IMR-90 (cell line): ENCODE results near the gene CYSTM1. TPM values are rescaled to one million over a fixed set of nuclear protein-coding genes. Genes with fewer than 3 reads are reported as not detected.

ENCODE experiments used
- ATAC-seq: fragments of 200-7000 bp; cut with Tn5 transposase; 2 replicates; pipeline ENCODE4 v1.9.1; 2020; ENCODE audit warnings: low read depth, mild to moderate bottlenecking, moderate library complexity
- BruUV-seq: library from RNA; stranded (reverse); fragments of 400-500 nt; replicated peaks from 2 replicates; lab custom pipeline; 2021; lab: Mats Ljungman, UMichigan
- CTCF ChIA-PET: fragments of 300-600 bp; formaldehyde crosslinking; extraction: SDS; loops from one replicate; lab custom pipeline; 2021; ENCODE audit warnings: antibody characterized with exemption; lab: Yijun Ruan, JAX
- POLR2A ChIA-PET: fragments of 300-600 bp; sonication (Branson Sonifier 250); formaldehyde crosslinking; loops from one replicate; lab custom pipeline; 2022; ENCODE audit warnings: antibody characterized with exemption; ENCODE audit not compliant: unreplicated experiment; lab: Charles Lee
- DNase-seq: peaks from one replicate; pipeline ENCODE4 v3.0.0; 2013
- H2AFZ ChIP-seq: replicated peaks from 2 replicates; pipeline ENCODE3; 2013; ENCODE audit warnings: low read length, mild to moderate bottlenecking; ENCODE audit not compliant: poor library complexity
- H2AK5ac ChIP-seq: 2 replicates; pipeline ENCODE4 v1.6.1; 2013; ENCODE audit warnings: low read depth, low read length, inconsistent platforms
- H2AK9ac ChIP-seq: replicated peaks from 2 replicates; pipeline ENCODE3; 2013; ENCODE audit warnings: mild to moderate bottlenecking, low read depth, low read length, moderate library complexity; ENCODE audit not compliant: poor library complexity
- H2BK120ac ChIP-seq: 2 replicates; pipeline ENCODE4 v1.6.1; 2013; ENCODE audit warnings: low read depth, low read length, inconsistent platforms
- H2BK15ac ChIP-seq: 3 replicates; pipeline ENCODE4 v1.6.1; 2013; ENCODE audit warnings: low read depth, low read length, inconsistent platforms
- H2BK20ac ChIP-seq: 2 replicates; pipeline ENCODE4 v1.6.1; 2013; ENCODE audit warnings: low read depth, mild to moderate bottlenecking, inconsistent platforms, low read length, moderate library complexity
- H2BK5ac ChIP-seq: 2 replicates; pipeline ENCODE4 v1.6.1; 2013; ENCODE audit warnings: mild to moderate bottlenecking, low read depth, low read length, inconsistent platforms; ENCODE audit not compliant: poor library complexity, severe bottlenecking
- H3K14ac ChIP-seq: replicated peaks from 2 replicates; pipeline ENCODE4 v1.6.1; 2013; ENCODE audit warnings: low read depth, low read length, inconsistent platforms
- H3K18ac ChIP-seq: 2 replicates; pipeline ENCODE4 v1.6.1; 2013; ENCODE audit warnings: low read depth, low read length, control low read depth
- H3K23ac ChIP-seq: 2 replicates; pipeline ENCODE4 v1.6.1; 2013; ENCODE audit warnings: low read depth, low read length, inconsistent platforms
- H3K27ac ChIP-seq: 2 replicates; pipeline ENCODE4 v1.5.1; 2013; ENCODE audit warnings: mild to moderate bottlenecking, control low read depth, low read length; ENCODE audit not compliant: insufficient read depth
- H3K27me3 ChIP-seq: 2 replicates; pipeline ENCODE4 v1.6.1; 2013; ENCODE audit warnings: low read length; ENCODE audit not compliant: control insufficient read depth, insufficient read depth
- H3K36me3 ChIP-seq: 2 replicates; pipeline ENCODE4 v1.6.1; 2013; ENCODE audit warnings: low read length, mixed read lengths; ENCODE audit not compliant: control insufficient read depth, insufficient read depth
- H3K4ac ChIP-seq: 2 replicates; pipeline ENCODE4 v1.6.1; 2013; ENCODE audit warnings: low read depth, low read length, inconsistent platforms
- H3K4me1 ChIP-seq: 2 replicates; pipeline ENCODE4 v1.6.1; 2013; ENCODE audit warnings: low read length, mixed read lengths; ENCODE audit not compliant: control insufficient read depth, insufficient read depth
- H3K4me2 ChIP-seq: 2 replicates; pipeline ENCODE4 v1.6.1; 2013; ENCODE audit warnings: low read depth, mild to moderate bottlenecking, control low read depth, low read length, moderate library complexity
- H3K4me3 ChIP-seq: 2 replicates; pipeline ENCODE4 v1.5.1; 2013; ENCODE audit warnings: low read depth, mild to moderate bottlenecking, control low read depth, low read length, moderate library complexity; ENCODE audit not compliant: insufficient read depth
- H3K56ac ChIP-seq: 2 replicates; pipeline ENCODE4 v1.6.1; 2013; ENCODE audit warnings: low read length, inconsistent platforms; ENCODE audit not compliant: insufficient read depth; ENCODE audit errors: extremely low read depth
- H3K79me1 ChIP-seq, 2 experiments: 2 replicates each; pipeline ENCODE4 v1.6.1; 2013; ENCODE audit warnings: low read length in 2 of 2, inconsistent platforms in 1 of 2, low read depth in 1 of 2
- H3K9ac ChIP-seq: 2 replicates; pipeline ENCODE4 v1.6.1; 2013; ENCODE audit warnings: low read depth, low read length, control low read depth
- H3K9me1 ChIP-seq: 2 replicates; pipeline ENCODE4 v1.6.1; 2013; ENCODE audit warnings: low read length, inconsistent platforms; ENCODE audit not compliant: insufficient read depth
- H3K9me3 ChIP-seq: 2 replicates; pipeline ENCODE4 v1.6.1; 2013; ENCODE audit warnings: low read length; ENCODE audit not compliant: control insufficient read depth, insufficient read depth
- H4K20me1 ChIP-seq: 2 replicates; pipeline ENCODE4 v1.6.1; 2013; ENCODE audit warnings: low read length, inconsistent platforms; ENCODE audit not compliant: insufficient read depth
- H4K5ac ChIP-seq: 2 replicates; pipeline ENCODE4 v1.6.1; 2013; ENCODE audit warnings: mild to moderate bottlenecking, low read depth, low read length, control low read depth
- H4K8ac ChIP-seq, 2 experiments: 2 replicates each; pipeline ENCODE4 v1.6.1; 2013; ENCODE audit warnings: low read depth in 2 of 2, low read length in 2 of 2, control low read depth in 1 of 2, inconsistent platforms in 1 of 2
- H4K91ac ChIP-seq: 2 replicates; pipeline ENCODE4 v1.6.1; 2013; ENCODE audit warnings: low read depth, low read length, inconsistent platforms; ENCODE audit not compliant: insufficient read depth
- BHLHE40 ChIP-seq: fragments of 150-350 bp; IDR thresholded peaks from 2 replicates; pipeline ENCODE4 v1.6.1; 2016; ENCODE audit warnings: mild to moderate bottlenecking, low read depth, low read length
- CTCF ChIP-seq: conservative IDR thresholded peaks from 2 replicates; pipeline ENCODE4 v1.5.1; 2012; ENCODE audit warnings: mild to moderate bottlenecking, low read depth, low read length, improper control_type of control experiment
- FOS ChIP-seq: fragments of 150-350 bp; IDR thresholded peaks from 2 replicates; pipeline ENCODE4 v1.6.1; 2016; ENCODE audit warnings: low read depth, low read length
- MXI1 ChIP-seq: IDR thresholded peaks from 2 replicates; pipeline ENCODE4 v1.6.1; 2012; ENCODE audit warnings: low read depth, mild to moderate bottlenecking, low read length, moderate library complexity, borderline replicate concordance
- NFE2L2 ChIP-seq: fragments of 150-350 bp; IDR thresholded peaks from 2 replicates; pipeline ENCODE4 v1.6.1; 2016; ENCODE audit warnings: low read depth, mild to moderate bottlenecking, low read length
- POLR2A ChIP-seq: IDR thresholded peaks from 2 replicates; pipeline ENCODE4 v1.6.1; 2012; ENCODE audit warnings: mild to moderate bottlenecking, low read depth, low read length
- RCOR1 ChIP-seq: IDR thresholded peaks from 2 replicates; pipeline ENCODE4 v1.6.1; 2012; ENCODE audit warnings: mild to moderate bottlenecking, low read length, improper control_type of control experiment; ENCODE audit not compliant: insufficient replicate concordance
- RFX5 ChIP-seq: IDR thresholded peaks from 2 replicates; pipeline ENCODE4 v1.8.0; 2012; ENCODE audit warnings: low read depth, mild to moderate bottlenecking, low read length, moderate library complexity
- SMC3 ChIP-seq: fragments of 150-350 bp; IDR thresholded peaks from 2 replicates; pipeline ENCODE4 v1.6.1; 2016; ENCODE audit warnings: low read depth, mild to moderate bottlenecking, antibody characterized with exemption, low read length, moderate library complexity
- WGBS, 2 experiments: methylation state at CpG; one replicate each; pipeline versions ENCODE4 v1.1.5 to v1.1.7; 2013; ENCODE audit warnings: missing lambda C conversion rate in 2 of 2; ENCODE audit not compliant: insufficient read length in 1 of 2; ENCODE audit errors: extremely low coverage in 2 of 2; 5-methylcytosine and 5-hydroxymethylcytosine counted together
- dilution Hi-C: fragments of 300-500 bp; cut with HindIII; formaldehyde crosslinking; loops from one replicate; pipeline ENCODE4 v1.14.3; 2018; ENCODE audit warnings: low sequenced_read_pairs; ENCODE audit not compliant: unreplicated experiment
- in situ Hi-C: fragments of 300-500 bp; cut with MboI; formaldehyde crosslinking; loops from 3 replicates; pipeline ENCODE4 v1.14.3; 2019; ENCODE audit warnings: low sequenced_read_pairs, inconsistent platforms, mixed read lengths
- intact Hi-C: fragments of 100-400 bp; cut with micrococcal nuclease; formaldehyde crosslinking; loops from 2 replicates; pipeline ENCODE4 v1.10.0; 2022
- polyA plus RNA-seq, 3 experiments: library from polyadenylated mRNA; depleted of rRNA; stranded (reverse); fragments of >200 nt; gene quantifications; 2 replicates each; pipeline ENCODE4 v1.2.3, GENCODE V29; 2012; ENCODE audit warnings: low replicate concordance in 1 of 3
- total RNA-seq: library from RNA; depleted of rRNA; stranded (reverse); fragments of >200 nt; gene quantifications from 2 replicates; pipeline ENCODE4 v1.2.3, GENCODE V29; 2012
- TF ChIP-seq, protein P1 (sequence below): fragments of 150-350 bp; IDR thresholded peaks from 2 replicates; pipeline ENCODE4 v1.6.1; 2016; ENCODE audit warnings: low read depth, mild to moderate bottlenecking, low read length, moderate library complexity, borderline replicate concordance

The CYSTM1 gene
- total and polyA plus RNA-seq, 2 of the 4 experiments (the other 2 are of a cell fraction) = 7.3 to 15.0 TPM

GRCh38 chr5:140225396-140225795, 50.4 kb downstream of the CYSTM1 start:
- H2AK9ac ChIP-seq = no peak overlapping the region
- no CpG with 5 or more reads among the region's 3 CpGs for WGBS, 2 experiments

More at GRCh38 chr5:140225396-140225795, 50.4 kb downstream of the CYSTM1 start:
- TF ChIP-seq CTCF = no peak
- TF ChIP-seq RFX5 = no peak
- TF ChIP-seq SMC3 = no peak
- TF ChIP-seq MXI1 = no peak
- no peak for TF ChIP-seq POLR2A
- no peak for TF ChIP-seq NFE2L2
- TF ChIP-seq, protein P1, sequence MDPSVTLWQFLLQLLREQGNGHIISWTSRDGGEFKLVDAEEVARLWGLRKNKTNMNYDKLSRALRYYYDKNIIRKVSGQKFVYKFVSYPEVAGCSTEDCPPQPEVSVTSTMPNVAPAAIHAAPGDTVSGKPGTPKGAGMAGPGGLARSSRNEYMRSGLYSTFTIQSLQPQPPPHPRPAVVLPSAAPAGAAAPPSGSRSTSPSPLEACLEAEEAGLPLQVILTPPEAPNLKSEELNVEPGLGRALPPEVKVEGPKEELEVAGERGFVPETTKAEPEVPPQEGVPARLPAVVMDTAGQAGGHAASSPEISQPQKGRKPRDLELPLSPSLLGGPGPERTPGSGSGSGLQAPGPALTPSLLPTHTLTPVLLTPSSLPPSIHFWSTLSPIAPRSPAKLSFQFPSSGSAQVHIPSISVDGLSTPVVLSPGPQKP = no peak
- no peak for TF ChIP-seq FOS
- no peak for TF ChIP-seq RCOR1
- no peak for TF ChIP-seq BHLHE40
- H3K14ac ChIP-seq = no peak overlapping the region
- peaks cover 0 to 13% of the 10 kb centered on the region in 2 experiments; a peak in 2 of 4 replicates for H3K79me1 ChIP-seq
- no peak overlapping the region for H3K9ac ChIP-seq
- no peak overlapping the region for H4K8ac ChIP-seq
- H2AFZ ChIP-seq = no peak overlapping the region
- no peaks in the 10 kb centered on the region for H3K27me3 ChIP-seq
- no peaks in the 10 kb centered on the region for H3K36me3 ChIP-seq
- no peak overlapping the region for H3K4ac ChIP-seq
- H4K5ac ChIP-seq = no peak overlapping the region
- intact Hi-C loops = no loop called here
- in situ Hi-C loops = no loop called here
- DNase-seq (no peak), ATAC-seq (no peak)
- H2BK15ac ChIP-seq = no peak overlapping the region
- no peaks in the 10 kb centered on the region for H3K9me3 ChIP-seq
- ChIA-PET CTCF (no interaction called here), POLR2A (no interaction called here)
- no peak overlapping the region for H2BK120ac ChIP-seq
- H3K23ac ChIP-seq = no peak overlapping the region
- H3K18ac ChIP-seq = no peak overlapping the region
- H3K9me1 ChIP-seq = peaks cover 23% of the 10 kb centered on the region
- H3K56ac ChIP-seq = no peak overlapping the region
- no peak overlapping the region for H3K27ac ChIP-seq
- H3K4me3 ChIP-seq = no peak overlapping the region
- no TSS peak for BruUV-seq
- no peak overlapping the region; the same call in 1 of the 2 replicates for H2AK5ac ChIP-seq
- H3K4me1 ChIP-seq = peaks cover 9% of the 10 kb centered on the region
- H2BK20ac ChIP-seq = no peak overlapping the region
- dilution Hi-C loops = no loop called here
- no peak overlapping the region for H4K91ac ChIP-seq
- H3K4me2 ChIP-seq = no peak overlapping the region
- H2BK5ac ChIP-seq = no peak overlapping the region
- H4K20me1 ChIP-seq = peaks cover 10% of the 10 kb centered on the region
